ENCODE measurements around the gene ANKRD39.

DNA sequence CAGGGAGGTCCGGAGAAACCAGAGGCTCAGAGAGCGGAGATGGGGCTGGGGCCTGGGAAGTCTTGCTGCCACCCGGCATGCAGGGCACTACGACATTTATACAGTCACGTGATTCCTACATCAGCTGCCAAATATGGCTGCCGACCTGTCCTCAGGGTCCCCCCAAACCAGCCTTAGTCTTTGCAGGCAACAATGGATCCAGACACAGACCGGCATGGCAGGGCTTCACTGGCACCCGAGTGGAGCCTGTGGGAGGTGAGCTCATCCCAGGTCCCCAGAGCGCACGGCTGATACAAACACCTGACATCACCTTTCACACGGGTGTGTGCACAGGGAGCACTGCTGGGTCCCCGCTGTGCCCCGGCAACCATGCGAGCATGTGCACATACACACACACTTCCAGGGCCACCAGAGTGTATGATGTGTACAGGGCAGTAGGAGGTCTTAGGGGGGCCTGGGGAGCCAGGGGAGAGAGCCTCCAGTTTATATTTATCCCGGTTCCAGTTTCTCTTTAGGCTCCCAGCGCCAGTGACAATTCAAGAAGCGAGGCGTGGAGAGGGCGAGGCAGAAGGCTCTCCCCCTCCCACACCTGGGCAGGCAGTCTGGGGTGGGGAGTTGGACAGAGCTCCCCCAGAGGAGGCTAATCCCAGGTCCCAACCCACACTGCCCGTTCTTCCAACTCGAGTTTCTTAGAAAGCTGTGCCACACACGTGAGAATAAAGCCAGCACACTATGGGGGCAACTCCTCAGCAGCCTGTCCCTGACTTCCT is 9.4 kb upstream of the ANKRD39 start:
- no peak for TF ChIP-seq BRCA1 (IDR thresholded peaks at IDR 0.05; ENCODE audit: low read depth, low read length)
- TF ChIP-seq, protein P1, sequence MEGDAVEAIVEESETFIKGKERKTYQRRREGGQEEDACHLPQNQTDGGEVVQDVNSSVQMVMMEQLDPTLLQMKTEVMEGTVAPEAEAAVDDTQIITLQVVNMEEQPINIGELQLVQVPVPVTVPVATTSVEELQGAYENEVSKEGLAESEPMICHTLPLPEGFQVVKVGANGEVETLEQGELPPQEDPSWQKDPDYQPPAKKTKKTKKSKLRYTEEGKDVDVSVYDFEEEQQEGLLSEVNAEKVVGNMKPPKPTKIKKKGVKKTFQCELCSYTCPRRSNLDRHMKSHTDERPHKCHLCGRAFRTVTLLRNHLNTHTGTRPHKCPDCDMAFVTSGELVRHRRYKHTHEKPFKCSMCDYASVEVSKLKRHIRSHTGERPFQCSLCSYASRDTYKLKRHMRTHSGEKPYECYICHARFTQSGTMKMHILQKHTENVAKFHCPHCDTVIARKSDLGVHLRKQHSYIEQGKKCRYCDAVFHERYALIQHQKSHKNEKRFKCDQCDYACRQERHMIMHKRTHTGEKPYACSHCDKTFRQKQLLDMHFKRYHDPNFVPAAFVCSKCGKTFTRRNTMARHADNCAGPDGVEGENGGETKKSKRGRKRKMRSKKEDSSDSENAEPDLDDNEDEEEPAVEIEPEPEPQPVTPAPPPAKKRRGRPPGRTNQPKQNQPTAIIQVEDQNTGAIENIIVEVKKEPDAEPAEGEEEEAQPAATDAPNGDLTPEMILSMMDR (IDR thresholded peaks at IDR 0.05; ENCODE audit: control extremely low read depth in 1 of 3, insufficient read depth in 1 of 3, low read depth in 1 of 3, low read length in 3 of 3), result no peak
- TF ChIP-seq, protein P2, sequence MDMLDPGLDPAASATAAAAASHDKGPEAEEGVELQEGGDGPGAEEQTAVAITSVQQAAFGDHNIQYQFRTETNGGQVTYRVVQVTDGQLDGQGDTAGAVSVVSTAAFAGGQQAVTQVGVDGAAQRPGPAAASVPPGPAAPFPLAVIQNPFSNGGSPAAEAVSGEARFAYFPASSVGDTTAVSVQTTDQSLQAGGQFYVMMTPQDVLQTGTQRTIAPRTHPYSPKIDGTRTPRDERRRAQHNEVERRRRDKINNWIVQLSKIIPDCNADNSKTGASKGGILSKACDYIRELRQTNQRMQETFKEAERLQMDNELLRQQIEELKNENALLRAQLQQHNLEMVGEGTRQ (IDR thresholded peaks at IDR 0.05; ENCODE audit: low read length), result no peak
- TF ChIP-seq JUND (IDR thresholded peaks at IDR 0.05; ENCODE audit: low read length), result no peak
- TF ChIP-seq TCF12 (IDR thresholded peaks at IDR 0.05; ENCODE audit: low read depth, low read length), result no peak
- no peak for TF ChIP-seq ASH2L (IDR thresholded peaks at IDR 0.05; ENCODE audit: low read length)
- TF ChIP-seq RFX5 (IDR thresholded peaks at IDR 0.05; ENCODE audit: borderline replicate concordance, low read depth, low read length), result no peak
- TF ChIP-seq RBBP5 (IDR thresholded peaks at IDR 0.05; ENCODE audit: borderline replicate concordance, low read depth, low read length), result no peak

Data from H1 (cell line).